Hepatic stellate cell (primary cell): ENCODE results near the gene KLHDC10.
A peak's percentile ranks its signal among the peaks of the same experiment; 100 is the strongest.
"Not testable (repeated sequence)": the region's sequence is repeated elsewhere in the genome, so short reads cannot be mapped to it uniquely, and the experiment has no call there.

Experiments used
- DNase-seq: peaks from one replicate; pipeline ENCODE4 v3.0.0; 2011; ENCODE audit warnings: low spot score

KLHDC10 gene

DNA sequence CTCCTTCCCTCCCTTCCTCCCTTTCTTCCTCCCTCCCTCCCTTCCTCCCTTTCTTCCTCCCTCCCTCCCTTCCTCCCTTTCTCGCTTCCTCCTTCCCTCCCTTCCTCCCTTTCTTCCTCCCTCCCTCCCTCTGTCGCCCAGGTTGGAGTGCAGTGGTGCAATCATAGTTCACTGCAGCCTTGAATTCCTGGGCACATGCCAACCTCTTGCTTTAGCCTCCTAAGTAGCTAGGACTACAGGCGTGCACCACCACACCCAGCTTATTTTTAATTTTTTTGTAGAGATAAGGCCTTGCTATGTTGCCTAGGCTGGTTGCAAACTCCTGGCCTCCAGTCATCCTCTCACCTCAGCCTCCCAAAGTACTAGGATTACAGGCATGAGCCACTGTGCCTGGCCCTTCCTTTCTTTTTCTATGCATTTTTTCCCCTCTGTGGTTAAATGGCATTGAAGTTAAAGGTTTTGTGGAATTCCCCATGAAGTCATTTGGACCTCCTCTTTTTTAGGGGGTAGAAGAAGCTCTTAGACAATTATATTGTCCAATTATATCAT is 9.6 kb downstream of the KLHDC10 start:
- DNase-seq = no peak

DNA sequence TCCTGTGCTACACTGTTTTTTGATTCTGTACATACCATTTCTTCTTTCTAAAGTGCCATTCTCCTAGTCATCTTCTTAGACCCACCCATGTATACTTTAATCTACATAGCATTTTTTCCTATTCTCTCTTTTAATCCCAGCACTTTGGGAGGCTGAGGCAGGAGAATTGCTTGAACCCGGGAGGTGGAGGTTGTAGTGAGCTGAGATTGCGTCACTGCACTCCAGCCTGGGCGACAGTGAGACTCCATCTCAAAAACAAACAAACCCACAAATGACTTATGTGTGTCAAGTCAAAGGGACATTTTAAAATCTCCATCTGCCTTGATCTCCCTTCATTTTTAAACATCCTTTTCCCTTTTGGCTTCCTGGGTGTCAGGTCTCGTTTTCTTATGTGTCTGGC is 13.2 kb downstream of the KLHDC10 start:
- DNase-seq = not testable (repeated sequence)

- no peak for DNase-seq
Observed at GRCh38 chr7:130084037-130084875, 13.9 kb downstream of the KLHDC10 start.

- DNase-seq = not testable (repeated sequence)
Observed at GRCh38 chr7:130085235-130085634, 14.9 kb downstream of the KLHDC10 start.

GRCh38 chr7:130086938-130087337 is 16.6 kb downstream of the KLHDC10 start:
- DNase-seq = no peak

DNA sequence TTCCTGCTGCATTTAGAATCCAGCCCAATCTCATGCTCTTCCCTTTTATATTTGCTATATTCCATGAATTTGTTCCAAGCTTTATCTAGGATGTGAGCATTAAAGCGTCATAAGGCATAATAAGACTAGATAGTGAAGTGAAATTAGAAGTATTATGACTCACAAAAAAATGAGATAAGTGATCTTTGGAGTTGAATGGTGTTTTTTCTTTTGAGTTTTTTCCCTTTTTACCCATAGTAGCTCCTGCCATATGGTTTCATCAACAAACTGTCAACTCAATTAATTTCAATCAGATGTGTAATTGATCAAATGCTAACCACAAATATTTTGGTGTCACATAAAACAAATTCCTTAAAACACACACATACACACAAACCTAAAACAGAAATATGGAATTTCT is 17.0 kb downstream of the KLHDC10 start:
- no peak for DNase-seq

DNA sequence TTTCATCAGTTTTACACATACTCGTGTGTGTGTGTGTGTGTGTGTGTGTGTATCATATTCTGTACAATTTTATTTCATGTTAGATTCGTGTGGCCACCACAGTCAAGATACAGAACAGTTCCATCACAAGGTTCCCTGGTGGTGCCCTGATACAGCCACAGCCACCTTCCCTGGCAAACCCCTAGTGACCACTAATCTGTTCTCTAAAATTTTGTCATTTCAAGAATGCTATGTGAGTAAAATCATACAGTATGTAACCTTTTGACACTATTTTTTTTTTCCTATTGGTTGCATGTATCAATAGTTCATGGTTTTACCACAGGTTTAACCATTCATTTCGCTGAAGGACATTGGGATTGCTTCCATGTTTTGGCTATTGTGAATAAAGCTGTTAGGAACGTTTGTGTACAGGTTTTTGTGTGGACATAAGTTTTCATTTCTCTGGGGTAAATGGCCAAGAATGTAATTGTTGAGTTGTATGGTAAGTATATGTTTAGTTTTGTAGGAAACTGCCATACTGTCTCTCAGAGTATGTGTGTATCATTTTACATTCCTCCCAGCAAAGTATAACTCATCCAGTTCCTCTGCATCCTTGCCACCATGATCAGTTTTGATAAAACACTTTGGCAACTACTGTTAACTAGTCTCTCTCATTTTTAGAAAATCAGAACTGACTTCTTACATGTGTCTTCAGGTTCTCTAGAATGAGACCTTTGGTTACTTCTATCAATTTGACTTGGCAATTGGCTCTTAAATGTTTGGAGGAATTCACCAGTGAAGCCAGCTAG is 20.6 kb downstream of the KLHDC10 start:
- DNase-seq = no peak

GRCh38 chr7:130091999-130092398 is 21.7 kb downstream of the KLHDC10 start:
- DNase-seq = no peak

DNA sequence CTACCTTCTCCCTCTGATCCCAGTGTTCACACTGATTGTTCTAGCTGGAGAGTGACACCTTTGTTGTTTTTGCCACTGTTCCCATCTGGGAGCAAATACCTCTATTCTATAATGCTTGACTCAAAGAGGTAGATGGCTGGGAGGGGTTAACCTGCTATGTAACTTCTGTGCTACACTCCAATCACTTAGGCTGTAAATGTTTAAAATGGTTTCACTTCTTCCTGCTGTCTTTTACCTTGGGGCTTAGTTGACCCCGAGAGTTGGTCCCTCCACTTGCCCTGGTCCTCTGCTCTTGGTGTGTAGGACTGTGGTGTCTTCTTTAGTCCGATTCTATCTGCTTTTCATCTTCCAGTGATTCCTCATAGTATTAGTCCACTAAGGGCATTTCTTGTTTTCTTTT is 22.3 kb downstream of the KLHDC10 start:
- no peak for DNase-seq

DNA sequence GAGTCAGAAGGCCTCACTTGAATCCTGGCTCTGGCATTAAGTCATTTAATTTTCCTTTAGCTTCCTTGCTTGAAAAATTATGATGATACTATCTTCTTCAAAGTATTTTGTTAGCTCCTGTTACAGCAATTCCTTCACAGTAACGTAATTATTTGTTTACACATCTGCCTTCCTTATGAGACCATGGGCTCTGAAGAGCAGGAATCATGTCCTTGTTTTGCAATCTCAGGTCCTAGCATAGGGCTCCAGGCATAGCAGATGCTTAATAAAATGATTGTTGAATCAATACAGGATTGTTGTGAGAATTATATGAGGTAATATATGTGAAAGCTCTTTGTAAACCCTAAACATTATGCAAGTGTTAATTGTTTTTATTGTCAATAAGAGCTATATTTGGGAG is 25.5 kb downstream of the KLHDC10 start:
- DNase-seq = no peak

- peak; percentile 9 for DNase-seq
Observed at GRCh38 chr7:130096243-130096827, 26.0 kb downstream of the KLHDC10 start.

DNA sequence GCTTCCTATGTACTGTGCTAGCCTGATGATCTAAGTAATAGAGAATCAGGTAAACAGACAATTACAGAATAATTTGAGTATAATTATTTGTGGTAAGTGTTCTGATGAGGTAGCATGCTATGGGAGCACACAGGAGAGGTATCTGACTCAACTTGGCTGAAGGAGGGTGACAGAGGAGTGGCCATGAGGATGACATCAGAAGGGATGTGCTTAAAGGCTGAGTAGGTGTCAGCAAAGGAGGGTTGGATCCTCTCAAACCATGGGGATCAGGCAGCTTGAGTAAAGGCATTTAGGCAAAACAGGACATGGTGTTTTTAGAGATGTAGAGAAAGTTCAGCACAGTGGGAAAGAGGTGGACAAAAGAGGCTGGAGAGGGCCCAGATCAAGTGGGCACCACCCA is 29.0 kb downstream of the KLHDC10 start:
- DNase-seq = no peak

DNA sequence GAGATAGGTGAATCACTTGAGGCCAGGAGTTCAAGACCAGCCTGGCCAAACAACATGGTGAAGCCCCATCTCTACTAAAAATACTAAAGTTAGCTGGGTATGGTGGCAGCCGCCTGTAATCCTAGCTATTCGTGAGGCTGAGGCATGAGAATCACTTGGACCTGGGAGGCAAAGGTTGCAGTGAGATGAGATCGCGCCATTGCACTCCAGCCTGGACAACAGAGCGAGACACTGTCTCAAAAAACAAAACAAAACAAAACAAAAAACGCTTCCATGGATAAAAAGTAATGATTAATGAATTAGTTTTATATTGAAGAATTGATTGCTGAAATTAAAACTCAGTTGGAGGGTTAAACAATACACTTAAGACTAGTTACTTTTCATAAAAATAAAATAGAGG is 32.3 kb downstream of the KLHDC10 start:
- no peak for DNase-seq

- DNase-seq = no peak
Observed at GRCh38 chr7:130107949-130108674, 37.8 kb downstream of the KLHDC10 start.

DNA sequence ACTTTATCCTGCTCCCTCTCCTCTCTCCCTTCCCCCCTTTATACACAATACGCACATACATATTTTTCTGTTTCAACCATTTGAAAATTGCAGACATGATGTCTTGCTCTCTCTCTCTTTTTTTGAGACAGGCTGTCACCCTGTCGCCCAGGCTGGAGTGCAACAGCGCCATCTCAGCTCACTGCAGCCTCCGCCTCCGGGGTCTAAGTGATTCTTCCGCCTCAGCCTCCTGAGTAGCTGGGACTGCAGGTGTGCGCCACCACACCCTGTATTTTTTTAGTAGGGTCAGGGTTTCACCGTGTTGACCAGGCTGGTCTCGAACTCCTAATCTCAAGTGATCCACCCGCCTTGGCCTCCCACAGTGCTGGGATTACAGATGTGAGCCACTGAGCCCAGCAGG is 38.5 kb downstream of the KLHDC10 start:
- no peak for DNase-seq

- no peak for DNase-seq
Observed at GRCh38 chr7:130112093-130112492, 41.8 kb downstream of the KLHDC10 start.

DNA sequence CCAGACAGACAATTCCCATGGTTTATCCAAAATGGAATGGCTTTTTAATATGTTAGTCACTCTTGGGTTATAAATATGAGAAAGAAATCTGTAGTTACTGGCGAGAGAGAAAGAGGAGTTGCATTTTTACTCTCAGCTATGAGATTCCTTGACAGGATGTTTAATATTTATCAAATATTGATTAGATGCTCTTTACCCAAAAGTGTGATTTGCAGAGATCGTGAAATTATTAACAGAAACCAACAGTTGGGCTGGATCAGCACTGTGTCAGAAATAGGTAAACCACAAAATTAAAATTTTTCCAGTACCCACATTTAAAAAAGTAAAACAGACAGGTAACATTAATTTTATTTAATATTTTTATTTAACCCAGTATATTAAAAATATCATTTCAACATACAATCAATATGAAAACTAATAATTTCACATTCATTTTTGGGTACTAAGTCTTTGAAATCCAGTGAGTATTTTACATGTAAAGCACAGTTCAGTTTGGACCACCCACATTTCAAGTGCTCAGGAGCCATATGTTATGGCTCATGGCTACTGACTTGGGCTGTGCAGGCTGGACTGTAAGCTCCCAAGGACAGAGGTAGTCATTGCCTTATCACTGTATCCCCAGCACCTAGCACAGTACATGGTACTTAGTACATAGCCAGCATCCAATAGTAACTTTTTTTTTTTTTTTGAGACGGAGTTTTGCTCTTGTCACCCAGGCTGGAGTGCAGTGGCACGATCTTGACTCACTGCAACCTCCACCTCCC is 42.5 kb downstream of the KLHDC10 start:
- DNase-seq = no peak

DNA sequence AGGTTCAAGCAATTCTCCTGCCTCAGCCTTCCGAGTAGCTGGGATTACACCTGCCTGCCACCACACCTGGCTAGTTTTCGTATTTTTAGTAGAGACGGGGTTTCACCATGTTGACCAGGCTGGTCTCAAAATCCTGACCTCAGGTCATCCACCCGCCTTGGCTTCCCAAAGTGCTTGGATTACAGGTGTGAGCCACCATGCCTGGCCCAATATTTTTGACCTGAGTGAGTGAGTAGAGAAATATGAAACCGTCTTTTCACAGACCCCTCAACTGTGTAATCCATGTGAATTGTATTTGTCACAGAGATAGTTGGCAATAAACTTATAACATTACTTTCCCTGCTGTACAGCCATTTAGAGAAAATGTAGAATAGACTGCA is 43.1 kb downstream of the KLHDC10 start:
- DNase-seq = not testable (repeated sequence)

DNA sequence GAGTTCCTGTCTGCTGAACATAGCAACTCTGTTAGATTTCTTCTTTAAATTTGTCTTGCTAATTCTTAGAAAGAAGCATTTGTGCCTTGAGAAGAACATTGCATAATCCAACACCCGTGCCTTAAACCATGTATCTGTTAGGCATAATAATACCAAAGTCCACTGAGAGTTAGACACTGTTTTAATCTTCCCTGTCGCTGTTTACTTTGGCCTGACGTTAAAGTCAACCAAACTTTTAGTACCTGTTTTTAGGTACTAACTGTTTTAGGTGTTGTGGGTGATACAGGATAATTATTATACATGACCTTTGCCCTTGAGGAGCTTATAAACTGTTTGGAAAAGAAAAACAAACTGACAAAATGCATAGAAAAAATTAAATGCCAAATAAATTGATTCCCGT is 43.6 kb downstream of the KLHDC10 start:
- no peak for DNase-seq

GRCh38 chr7:130114374-130114773 is 44.0 kb downstream of the KLHDC10 start:
- no peak for DNase-seq

GRCh38 chr7:130114776-130115175 is 44.4 kb downstream of the KLHDC10 start:
- no peak for DNase-seq
